Hepatocyte (in vitro differentiated cells): ENCODE results near the gene NAAA.

ENCODE experiments used
- EZH2phosphoT487 ChIP-seq: fragments of 200-600 bp; sonication (generic); IDR thresholded peaks from one replicate; pipeline ENCODE4 v1.6.1; 2018; ENCODE audit warnings: antibody characterized with exemption, mild to moderate bottlenecking, low read depth, moderate library complexity; ENCODE audit not compliant: unreplicated experiment, severe bottlenecking
- TF ChIP-seq, protein P1 (sequence below): fragments of 200-600 bp; sonication (generic); IDR thresholded peaks from 2 replicates; pipeline ENCODE4 v1.5.1; 2016; ENCODE audit warnings: antibody characterized with exemption, mild to moderate bottlenecking; ENCODE audit not compliant: poor library complexity

DNA sequence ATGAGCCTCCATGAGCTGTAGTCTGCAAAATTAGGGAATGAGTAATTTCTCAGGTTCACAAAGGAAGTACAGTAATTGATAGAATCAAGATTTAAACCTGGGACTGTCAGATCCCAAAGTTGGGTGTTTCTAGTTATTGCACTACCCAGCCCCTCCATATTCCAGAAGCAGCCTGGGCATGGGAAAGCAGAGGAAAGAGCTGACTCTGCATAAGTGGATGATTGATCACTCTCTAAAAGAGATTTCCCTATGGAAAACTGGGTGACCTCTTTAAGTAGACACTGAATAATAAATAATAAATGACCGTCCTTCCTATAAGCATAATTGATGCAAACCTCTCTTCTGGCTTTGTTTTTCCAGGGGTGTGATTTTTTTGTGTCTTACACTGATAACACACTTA, 5.2 kb downstream of the NAAA start:
- TF ChIP-seq, protein P1, sequence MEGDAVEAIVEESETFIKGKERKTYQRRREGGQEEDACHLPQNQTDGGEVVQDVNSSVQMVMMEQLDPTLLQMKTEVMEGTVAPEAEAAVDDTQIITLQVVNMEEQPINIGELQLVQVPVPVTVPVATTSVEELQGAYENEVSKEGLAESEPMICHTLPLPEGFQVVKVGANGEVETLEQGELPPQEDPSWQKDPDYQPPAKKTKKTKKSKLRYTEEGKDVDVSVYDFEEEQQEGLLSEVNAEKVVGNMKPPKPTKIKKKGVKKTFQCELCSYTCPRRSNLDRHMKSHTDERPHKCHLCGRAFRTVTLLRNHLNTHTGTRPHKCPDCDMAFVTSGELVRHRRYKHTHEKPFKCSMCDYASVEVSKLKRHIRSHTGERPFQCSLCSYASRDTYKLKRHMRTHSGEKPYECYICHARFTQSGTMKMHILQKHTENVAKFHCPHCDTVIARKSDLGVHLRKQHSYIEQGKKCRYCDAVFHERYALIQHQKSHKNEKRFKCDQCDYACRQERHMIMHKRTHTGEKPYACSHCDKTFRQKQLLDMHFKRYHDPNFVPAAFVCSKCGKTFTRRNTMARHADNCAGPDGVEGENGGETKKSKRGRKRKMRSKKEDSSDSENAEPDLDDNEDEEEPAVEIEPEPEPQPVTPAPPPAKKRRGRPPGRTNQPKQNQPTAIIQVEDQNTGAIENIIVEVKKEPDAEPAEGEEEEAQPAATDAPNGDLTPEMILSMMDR, result no peak
- no peak for TF ChIP-seq EZH2phosphoT487
